GM21528 (cell line): ENCODE measurements around the gene BLOC1S1.

ENCODE experiments used
- ATAC-seq: cut with Tn5 transposase; IDR thresholded peaks from one replicate; pipeline ENCODE4 v1.9.1; 2021; ENCODE audit warnings: mild to moderate bottlenecking, moderate library complexity; ENCODE audit not compliant: unreplicated experiment, low FRiP score

The BLOC1S1 gene

DNA sequence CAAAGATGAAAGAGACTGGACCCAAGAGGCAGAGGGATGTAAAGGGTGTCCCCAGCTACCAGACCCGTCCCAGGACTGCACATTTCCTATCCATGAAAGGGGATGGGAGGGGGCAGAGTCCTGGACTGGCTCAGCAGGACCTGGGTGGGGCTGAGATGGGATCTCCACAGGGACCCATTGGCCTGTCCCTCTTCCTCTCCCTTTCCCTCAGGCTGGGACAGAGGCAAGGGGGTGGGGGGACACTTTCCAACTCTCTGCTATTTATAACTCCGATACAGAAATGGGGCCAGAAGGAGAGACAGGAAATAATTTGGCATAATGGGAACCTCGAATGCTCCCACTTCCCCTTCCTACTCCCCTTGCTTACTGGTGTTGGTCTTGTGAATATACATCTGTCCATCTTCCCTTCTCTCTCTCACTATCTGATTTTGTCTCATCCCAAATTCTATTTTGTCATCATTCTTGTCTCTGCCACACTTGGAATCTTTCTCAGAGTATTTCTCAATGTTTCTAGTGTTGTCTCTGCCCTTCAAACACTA is 7.1 kb upstream of the BLOC1S1 start:
- ATAC-seq, result no peak

- no peak for ATAC-seq
Measured at GRCh38 chr12:55711786-55712553, 3.9 kb upstream of the BLOC1S1 start.

DNA sequence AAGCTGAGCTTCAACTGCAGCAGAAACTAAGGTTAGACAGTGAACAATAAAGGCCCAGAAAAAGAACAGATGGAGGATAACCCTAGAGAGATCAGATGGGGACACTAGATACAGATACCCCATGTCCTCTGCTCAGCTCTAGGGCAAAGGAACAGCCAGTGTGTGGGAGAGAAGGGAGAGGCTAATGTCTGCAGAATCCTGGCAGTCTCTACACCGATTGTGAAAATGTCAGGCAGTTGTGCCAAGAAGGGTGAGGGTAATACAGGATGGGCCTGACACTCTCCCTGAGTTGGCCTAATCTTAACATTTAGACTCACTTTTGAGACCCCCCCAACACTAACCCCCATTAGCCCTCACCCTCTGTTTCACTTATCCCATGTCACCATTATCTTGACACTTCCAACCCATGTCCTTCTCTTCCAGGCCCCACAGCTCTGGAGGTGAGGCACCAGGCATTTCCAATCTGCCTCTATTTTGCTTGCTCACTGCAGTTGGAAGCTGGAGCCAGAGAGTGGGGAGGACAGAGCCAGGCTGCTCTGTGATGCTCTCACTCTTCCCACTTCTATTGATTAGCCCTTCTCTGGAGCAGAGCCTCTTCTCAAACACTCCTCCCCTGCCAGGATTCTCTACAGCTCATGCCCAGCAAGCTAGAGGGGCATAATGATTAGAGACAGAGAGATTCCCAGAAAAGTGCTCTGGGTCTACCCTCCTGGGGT is 3.0 kb upstream of the BLOC1S1 start:
- ATAC-seq, result no peak

DNA sequence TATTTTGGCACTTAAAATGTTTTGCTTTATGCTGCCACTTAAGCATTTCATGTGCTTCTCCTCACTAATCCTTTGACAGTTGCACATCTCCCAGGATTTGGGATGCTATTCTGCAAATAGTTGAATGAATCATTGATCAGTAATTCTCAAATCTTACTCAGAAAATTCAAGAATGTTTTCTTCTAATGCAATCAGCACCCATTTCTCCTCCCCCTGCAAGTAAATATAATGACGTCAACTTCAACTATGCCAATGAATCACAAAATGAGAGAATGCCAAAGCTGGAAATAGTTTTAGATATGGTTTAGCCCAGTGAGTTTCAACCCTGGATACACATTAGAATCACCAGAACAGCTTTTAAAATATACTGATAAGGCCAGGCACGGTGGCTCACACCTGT is 2.1 kb upstream of the BLOC1S1 start:
- no peak for ATAC-seq

GRCh38 chr12:55715169-55715764 is 579 bp upstream of the BLOC1S1 start:
- peak; percentile 4 for ATAC-seq

GRCh38 chr12:55716582-55716957 is 724 bp downstream of the BLOC1S1 start:
- no peak for ATAC-seq

DNA sequence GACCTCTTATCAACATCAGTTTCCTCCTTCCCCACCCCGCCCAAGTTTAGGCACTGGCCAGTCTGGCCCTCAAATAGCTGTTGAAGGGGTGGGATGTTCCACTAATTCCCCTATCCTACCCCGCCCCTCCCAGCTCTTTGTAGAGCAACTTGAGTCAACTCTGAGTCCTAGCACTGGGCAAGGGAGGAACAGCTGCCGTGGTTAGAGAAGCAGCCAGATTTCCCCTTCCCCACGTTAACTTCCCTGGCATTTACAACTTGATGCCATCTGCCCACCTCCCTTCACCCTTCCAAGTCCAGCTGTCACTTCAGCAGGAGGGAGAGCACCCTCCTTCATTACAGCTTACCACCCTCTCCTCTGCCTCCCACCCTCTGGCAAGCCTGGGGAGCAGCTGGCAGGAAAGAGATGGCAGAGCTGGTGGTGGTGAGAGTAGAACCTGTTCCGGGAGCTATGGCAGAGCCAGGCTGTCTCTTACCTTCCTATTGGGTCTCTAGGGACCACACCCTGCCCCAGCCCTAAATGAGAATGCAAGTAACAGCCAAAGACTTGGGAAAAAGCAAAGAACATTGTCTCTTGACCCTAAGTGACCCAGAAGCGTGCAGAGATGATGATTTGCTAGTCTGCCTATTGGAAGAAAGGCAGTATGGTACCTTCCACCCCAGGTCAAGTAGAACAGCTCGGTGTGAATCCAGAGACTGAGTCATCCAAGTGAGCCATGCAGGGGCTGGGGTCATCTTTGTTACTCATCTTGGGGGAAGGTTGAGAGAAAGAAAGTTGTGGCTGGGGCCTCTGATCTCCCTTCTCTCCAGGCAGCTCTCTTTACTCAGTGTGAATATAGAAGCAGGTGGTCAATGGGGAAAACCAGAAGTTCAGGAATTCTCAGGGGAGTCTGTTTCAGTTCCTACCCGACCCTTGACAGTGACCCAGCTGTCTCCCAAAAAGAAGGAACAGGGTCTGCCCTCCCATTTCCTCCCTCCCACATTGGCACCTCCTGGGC is 1.5 kb downstream of the BLOC1S1 start:
- no peak for ATAC-seq

DNA sequence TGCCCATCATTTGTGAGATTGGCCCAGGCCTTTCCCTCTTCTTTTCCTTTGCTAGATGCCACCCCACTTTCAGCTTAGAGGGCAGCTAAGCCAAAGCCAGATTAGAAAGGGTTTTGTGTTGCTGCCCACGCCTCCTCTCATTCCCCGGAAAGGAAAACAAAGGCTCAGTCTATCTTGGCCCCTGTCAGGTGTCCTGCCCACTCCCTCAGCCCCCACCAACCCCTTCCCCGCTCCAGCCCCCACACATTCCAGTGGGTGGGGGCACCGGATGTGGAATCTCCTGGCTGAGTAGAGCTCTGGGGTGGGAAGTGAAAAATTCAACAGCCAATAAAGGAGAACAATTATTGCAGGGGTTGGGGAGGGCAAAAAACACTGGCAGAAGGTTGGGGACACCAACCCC is 2.2 kb downstream of the BLOC1S1 start:
- no peak for ATAC-seq

DNA sequence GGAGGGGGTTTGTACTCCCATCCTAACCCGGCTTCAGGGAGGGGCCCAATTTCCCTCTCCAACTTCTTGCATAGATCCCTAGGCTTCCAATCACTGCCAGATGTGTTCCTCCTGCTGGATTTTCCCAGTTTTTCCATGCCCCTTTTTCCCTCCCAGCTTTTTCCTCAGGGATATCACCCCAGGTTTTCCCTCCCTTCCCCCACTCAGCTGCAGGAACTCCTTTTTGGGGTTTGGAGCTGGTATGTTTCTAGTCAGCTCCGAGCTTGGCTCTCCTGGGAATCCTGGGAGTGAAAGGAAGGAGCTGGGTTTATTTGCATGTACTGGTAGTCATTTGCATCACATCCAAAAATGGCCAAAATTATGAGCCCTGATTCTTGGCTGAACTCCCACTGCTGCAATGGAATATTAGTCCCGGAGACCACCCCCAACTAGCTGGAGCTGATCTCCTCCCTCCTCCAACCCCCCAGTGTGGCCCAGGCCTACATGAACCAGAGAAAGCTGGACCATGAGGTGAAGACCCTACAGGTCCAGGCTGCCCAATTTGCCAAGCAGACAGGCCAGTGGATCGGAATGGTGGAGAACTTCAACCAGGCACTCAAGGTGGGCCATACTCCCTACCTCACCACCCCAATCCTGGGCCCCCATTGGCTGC is 2.9 kb downstream of the BLOC1S1 start:
- ATAC-seq, result no peak

DNA sequence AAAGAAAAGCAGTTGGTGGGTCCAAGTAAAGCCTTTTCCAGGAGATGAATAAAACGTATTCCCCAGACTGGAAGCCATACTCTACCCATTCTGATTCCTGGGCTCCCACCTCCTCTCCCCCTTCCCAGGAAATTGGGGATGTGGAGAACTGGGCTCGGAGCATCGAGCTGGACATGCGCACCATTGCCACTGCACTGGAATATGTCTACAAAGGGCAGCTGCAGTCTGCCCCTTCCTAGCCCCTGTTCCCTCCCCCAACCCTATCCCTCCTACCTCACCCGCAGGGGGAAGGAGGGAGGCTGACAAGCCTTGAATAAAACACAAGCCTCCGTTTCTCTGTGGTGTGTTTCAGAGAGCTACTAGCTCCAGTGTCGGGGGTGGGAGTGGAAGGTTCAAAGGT is 3.5 kb downstream of the BLOC1S1 start:
- ATAC-seq, result no peak

- ATAC-seq, result no peak
Measured at GRCh38 chr12:55720071-55720564, 4.3 kb downstream of the BLOC1S1 start, which contains the start of gene RDH5. Gene RDH5 (plus strand): TSS chr12:55720393. CDS start chr12:55721185, 792 bp downstream.

DNA sequence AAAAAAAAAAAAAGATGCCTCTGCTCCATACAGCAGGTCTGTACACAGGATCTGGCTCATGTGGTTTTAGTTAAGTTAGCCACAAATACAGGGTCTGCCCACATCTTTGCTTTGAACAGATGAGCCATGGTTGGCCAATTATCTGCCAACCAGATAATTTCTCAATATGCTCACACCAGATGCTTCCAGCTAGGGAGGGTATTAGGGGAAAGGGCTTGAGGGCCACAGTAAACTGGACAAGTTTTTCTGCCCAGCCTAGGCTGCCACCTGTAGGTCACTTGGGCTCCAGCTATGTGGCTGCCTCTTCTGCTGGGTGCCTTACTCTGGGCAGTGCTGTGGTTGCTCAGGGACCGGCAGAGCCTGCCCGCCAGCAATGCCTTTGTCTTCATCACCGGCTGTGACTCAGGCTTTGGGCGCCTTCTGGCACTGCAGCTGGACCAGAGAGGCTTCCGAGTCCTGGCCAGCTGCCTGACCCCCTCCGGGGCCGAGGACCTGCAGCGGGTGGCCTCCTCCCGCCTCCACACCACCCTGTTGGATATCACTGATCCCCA is 5.1 kb downstream of the BLOC1S1 start:
- no peak for ATAC-seq

- ATAC-seq, result no peak
Measured at GRCh38 chr12:55721601-55722213, 5.9 kb downstream of the BLOC1S1 start.

- no peak for ATAC-seq
Measured at GRCh38 chr12:55722948-55723347, 7.1 kb downstream of the BLOC1S1 start.

DNA sequence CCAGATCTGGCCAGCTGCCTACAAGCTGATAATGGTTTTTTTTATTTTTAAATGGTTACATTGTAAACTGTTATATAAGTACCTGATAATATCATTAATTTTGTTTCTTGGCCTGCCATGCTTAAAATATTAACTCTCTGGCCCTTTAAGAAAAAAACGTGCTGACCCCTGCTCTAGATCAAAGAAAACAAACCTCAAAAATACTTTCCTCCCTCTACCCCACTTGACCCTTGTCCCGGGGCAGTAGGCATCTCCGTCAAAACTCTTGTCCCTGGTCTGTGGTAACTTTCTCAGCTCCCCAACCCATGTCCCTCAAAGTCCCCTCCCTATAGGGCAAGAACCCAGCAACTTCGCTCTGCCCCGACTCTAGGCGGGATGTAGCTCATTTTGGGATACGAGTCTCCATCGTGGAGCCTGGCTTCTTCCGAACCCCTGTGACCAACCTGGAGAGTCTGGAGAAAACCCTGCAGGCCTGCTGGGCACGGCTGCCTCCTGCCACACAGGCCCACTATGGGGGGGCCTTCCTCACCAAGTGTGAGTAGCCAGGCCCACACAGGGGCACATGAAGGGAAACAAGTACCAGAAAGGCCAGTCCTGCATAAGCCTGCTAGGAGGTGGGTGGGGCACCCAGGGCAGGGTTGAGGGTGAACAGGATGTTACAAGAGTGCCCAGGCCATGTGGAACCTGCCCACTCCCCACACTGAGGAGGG is 7.8 kb downstream of the BLOC1S1 start:
- no peak for ATAC-seq

DNA sequence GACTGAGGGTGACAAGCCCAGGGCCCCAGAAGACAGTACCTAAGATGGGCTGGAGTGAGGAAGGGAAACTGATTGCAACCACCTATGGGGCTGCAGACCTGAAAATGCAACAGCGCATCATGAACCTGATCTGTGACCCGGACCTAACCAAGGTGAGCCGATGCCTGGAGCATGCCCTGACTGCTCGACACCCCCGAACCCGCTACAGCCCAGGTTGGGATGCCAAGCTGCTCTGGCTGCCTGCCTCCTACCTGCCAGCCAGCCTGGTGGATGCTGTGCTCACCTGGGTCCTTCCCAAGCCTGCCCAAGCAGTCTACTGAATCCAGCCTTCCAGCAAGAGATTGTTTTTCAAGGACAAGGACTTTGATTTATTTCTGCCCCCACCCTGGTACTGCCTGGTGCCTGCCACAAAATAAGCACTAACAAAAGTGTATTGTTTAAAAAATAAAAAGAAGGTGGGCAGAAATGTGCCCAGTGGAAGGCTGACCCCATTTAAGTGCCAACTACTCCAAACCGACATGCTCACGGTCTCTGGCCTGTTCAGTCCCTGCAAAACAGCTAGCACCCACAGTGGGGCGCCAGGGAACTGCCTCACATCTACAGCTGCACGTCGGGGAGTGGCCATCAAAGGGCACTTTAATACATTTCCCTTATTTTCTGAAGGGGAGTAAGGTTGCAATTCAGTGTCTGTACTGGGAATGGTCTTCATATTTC is 8.5 kb downstream of the BLOC1S1 start:
- no peak for ATAC-seq

DNA sequence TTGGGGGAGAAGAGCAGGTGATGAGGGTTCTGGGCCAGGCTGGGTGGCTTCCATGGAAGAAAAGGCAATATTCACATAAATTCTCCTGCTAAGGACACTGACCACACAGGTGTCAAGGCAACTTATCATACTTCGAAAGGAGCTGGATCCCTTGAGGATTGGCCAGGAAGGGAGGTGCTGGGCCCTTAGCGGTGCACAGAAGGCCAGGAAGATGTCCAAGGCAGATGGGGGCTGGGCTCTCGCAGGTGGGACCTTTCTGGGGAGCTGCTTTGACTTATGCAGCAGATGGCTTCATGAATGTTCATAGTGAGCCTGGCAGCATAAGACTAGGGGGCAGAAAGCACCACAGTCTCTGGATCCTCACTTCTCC is 9.1 kb downstream of the BLOC1S1 start:
- no peak for ATAC-seq

DNA sequence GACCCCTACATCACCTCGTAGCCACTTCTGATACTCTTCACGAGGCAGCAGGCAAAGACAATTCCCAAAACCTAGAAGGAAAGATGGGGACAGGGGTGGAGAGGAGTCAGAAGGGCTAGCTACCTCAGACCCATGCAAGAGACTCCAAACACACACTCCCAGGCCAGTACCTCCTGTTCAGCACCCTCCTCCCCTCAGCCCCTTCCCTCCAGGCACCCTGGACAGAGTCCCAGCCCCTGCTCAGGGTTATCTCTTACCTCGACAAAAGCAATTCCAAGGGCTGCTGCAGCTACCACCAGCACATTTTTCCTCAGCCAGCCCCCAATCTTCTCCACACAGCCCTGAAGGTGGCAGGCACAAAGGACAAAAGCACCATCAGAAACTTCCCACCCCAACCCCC is 9.7 kb downstream of the BLOC1S1 start:
- ATAC-seq, result no peak
